Neural progenitor cell (in vitro differentiated cells): ENCODE results near the gene GSTM4. TPM values are rescaled to one million over a fixed set of nuclear protein-coding genes. Genes with fewer than 3 reads are reported as not detected.

Experiments used
- DNase-seq: peaks from one replicate; pipeline ENCODE4 v3.0.0-alpha.2; 2016; ENCODE audit warnings: low spot score
- H2AFZ ChIP-seq: fragments of 200-600 bp; sonication (generic); replicated peaks from 2 replicates; pipeline ENCODE4 v1.6.1; 2016; ENCODE audit warnings: antibody characterized with exemption
- H3F3A ChIP-seq: fragments of 200-600 bp; sonication (generic); 2 replicates; pipeline ENCODE4 v1.6.1; 2016; ENCODE audit warnings: antibody characterized with exemption, low read depth
- H3K27ac ChIP-seq: fragments of 200-600 bp; sonication (generic); 2 replicates; pipeline ENCODE4 v1.5.1; 2016; ENCODE audit warnings: mild to moderate bottlenecking
- H3K27me3 ChIP-seq: fragments of 200-600 bp; sonication (generic); 2 replicates; pipeline ENCODE4 v1.6.1; 2016; ENCODE audit warnings: mild to moderate bottlenecking, moderate library complexity
- H3K36me3 ChIP-seq: fragments of 200-600 bp; sonication (generic); 2 replicates; pipeline ENCODE4 v1.5.1; 2016
- H3K4me1 ChIP-seq: fragments of 200-600 bp; sonication (generic); 2 replicates; pipeline ENCODE4 v1.6.1; 2016; ENCODE audit warnings: mixed run types
- H3K4me2 ChIP-seq: fragments of 200-600 bp; sonication (generic); 2 replicates; pipeline ENCODE4 v1.6.1; 2016
- H3K4me3 ChIP-seq: fragments of 200-600 bp; sonication (generic); 2 replicates; pipeline ENCODE4 v1.5.1; 2016
- H3K79me2 ChIP-seq: fragments of 200-600 bp; sonication (generic); 2 replicates; pipeline ENCODE4 v1.6.1; 2016; ENCODE audit warnings: low read depth
- H3K9ac ChIP-seq: fragments of 200-600 bp; sonication (generic); 2 replicates; pipeline ENCODE4 v1.6.1; 2016
- H3K9me3 ChIP-seq: fragments of 200-600 bp; sonication (generic); 2 replicates; pipeline ENCODE4 v1.5.1; 2016; ENCODE audit warnings: low read depth
- H4K20me1 ChIP-seq: fragments of 200-600 bp; sonication (generic); 2 replicates; pipeline ENCODE4 v1.6.1; 2016; ENCODE audit warnings: low read depth
- H3K27ac Mint-ChIP-seq: 3 replicates; pipeline ENCODE4 v1.8.0; 2021; ENCODE audit warnings: mixed read lengths
- H3K27me3 Mint-ChIP-seq: 2 replicates; pipeline ENCODE4 v1.8.0; 2022; ENCODE audit warnings: low read depth, mild to moderate bottlenecking, inconsistent platforms, moderate library complexity, mixed read lengths; ENCODE audit not compliant: insufficient read depth
- H3K36me3 Mint-ChIP-seq: 3 replicates; pipeline ENCODE4 v1.8.0; 2021; ENCODE audit warnings: mixed read lengths
- H3K4me1 Mint-ChIP-seq: 3 replicates; pipeline ENCODE4 v1.8.0; 2021; ENCODE audit warnings: mixed read lengths
- H3K4me3 Mint-ChIP-seq: 3 replicates; pipeline ENCODE4 v1.8.0; 2021; ENCODE audit warnings: mild to moderate bottlenecking, moderate library complexity, mixed read lengths
- H3K9me3 Mint-ChIP-seq: 3 replicates; pipeline ENCODE4 v1.8.0; 2020; ENCODE audit warnings: mixed read lengths
- EZH2 ChIP-seq: fragments of 200-600 bp; sonication (generic); IDR thresholded peaks from 2 replicates; pipeline ENCODE4 v1.6.1; 2017; ENCODE audit warnings: antibody characterized with exemption, mild to moderate bottlenecking, moderate library complexity
- EZH2phosphoT487 ChIP-seq: fragments of 200-600 bp; sonication (generic); IDR thresholded peaks from 2 replicates; pipeline ENCODE4 v1.6.1; 2017; ENCODE audit warnings: antibody characterized with exemption
- total RNA-seq: library from RNA; depleted of rRNA; stranded (reverse); fragments of >200 nt; gene quantifications from 2 replicates; pipeline ENCODE4 v1.2.3, GENCODE V29; 2015; ENCODE audit warnings: low replicate concordance
- TF ChIP-seq, protein P1 (sequence below): fragments of 200-600 bp; sonication (generic); IDR thresholded peaks from 2 replicates; pipeline ENCODE4 v1.5.1; 2017; ENCODE audit warnings: antibody characterized with exemption, mild to moderate bottlenecking

The GSTM4 gene
- total RNA-seq, 1 donor from 2014 or later: 4.3 TPM

DNA sequence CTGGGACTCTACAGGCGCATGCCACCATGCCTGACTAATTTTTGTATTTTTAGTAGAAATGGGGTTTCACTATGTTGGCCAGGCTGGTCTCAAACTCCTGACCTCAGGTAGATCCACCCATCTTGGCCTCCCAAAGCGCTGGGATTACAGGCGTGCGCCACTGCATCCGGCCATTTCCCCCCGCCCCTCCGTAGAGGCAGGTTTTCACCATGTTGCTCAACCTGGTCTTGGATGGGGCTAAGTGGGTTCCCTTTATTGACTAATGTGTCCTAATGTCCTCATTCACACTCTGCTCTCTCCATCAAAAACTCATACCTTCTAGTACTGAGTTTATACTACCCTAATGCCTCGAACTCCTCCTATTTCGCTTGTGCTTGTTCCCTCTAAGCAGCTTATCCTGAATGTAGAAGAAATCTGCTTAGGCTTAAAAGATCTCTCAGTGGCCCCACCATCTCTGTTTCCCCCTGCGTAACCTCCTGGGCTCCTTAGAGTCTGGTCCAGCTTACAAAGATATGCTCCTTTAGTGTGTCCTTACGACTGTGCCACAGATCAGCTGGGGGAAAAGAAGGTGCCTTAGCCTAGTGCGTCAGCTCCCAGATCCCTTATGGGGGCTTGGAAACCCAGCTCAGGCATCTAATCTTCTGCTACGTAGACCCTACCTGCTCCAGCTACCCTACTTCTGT lies 44.5 kb upstream of the GSTM4 start:
- no peaks in the 10 kb centered on the region for H3F3A ChIP-seq
- H3K27ac Mint-ChIP-seq: no peak overlapping the region
- H3K27ac ChIP-seq: no peak overlapping the region
- H3K4me3 ChIP-seq: no peak overlapping the region
- peaks cover 2% of the 10 kb centered on the region for H3K36me3 Mint-ChIP-seq
- no peaks in the 10 kb centered on the region for H3K79me2 ChIP-seq
- no peaks in the 10 kb centered on the region for H3K9me3 Mint-ChIP-seq
- no peaks in the 10 kb centered on the region for H3K9me3 ChIP-seq
- no peak overlapping the region for H3K4me2 ChIP-seq
- no peaks in the 10 kb centered on the region for H4K20me1 ChIP-seq
- H3K27me3 Mint-ChIP-seq: no peaks in the 10 kb centered on the region
- H3K4me1 ChIP-seq: no peaks in the 10 kb centered on the region
- no peak overlapping the region for H3K4me3 Mint-ChIP-seq
- no peaks in the 10 kb centered on the region for H3K27me3 ChIP-seq
- H2AFZ ChIP-seq: no peak overlapping the region
- no peak overlapping the region for H3K9ac ChIP-seq
- TF ChIP-seq EZH2phosphoT487 (no peak), EZH2 (no peak)
- TF ChIP-seq, protein P1, sequence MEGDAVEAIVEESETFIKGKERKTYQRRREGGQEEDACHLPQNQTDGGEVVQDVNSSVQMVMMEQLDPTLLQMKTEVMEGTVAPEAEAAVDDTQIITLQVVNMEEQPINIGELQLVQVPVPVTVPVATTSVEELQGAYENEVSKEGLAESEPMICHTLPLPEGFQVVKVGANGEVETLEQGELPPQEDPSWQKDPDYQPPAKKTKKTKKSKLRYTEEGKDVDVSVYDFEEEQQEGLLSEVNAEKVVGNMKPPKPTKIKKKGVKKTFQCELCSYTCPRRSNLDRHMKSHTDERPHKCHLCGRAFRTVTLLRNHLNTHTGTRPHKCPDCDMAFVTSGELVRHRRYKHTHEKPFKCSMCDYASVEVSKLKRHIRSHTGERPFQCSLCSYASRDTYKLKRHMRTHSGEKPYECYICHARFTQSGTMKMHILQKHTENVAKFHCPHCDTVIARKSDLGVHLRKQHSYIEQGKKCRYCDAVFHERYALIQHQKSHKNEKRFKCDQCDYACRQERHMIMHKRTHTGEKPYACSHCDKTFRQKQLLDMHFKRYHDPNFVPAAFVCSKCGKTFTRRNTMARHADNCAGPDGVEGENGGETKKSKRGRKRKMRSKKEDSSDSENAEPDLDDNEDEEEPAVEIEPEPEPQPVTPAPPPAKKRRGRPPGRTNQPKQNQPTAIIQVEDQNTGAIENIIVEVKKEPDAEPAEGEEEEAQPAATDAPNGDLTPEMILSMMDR: no peak
- DNase-seq: no peak
- peaks cover 23% of the 10 kb centered on the region for H3K4me1 Mint-ChIP-seq
- H3K36me3 ChIP-seq: no peaks in the 10 kb centered on the region

GRCh38 chr1:109613361-109614147 lies 42.3 kb upstream of the GSTM4 start:
- Mint-ChIP-seq H3K9me3 (no peaks in the 10 kb centered on the region), H3K27ac (peak overlapping the region; percentile 28), H3K36me3 (no peaks in the 10 kb centered on the region), H3K27me3 (peaks cover 3% of the 10 kb centered on the region), H3K4me1 (peaks cover 42% of the 10 kb centered on the region), H3K4me3 (no peak overlapping the region)
- H3K79me2 ChIP-seq: no peaks in the 10 kb centered on the region
- no peaks in the 10 kb centered on the region for H4K20me1 ChIP-seq
- H3K4me2 ChIP-seq: no peak overlapping the region
- H3K27ac ChIP-seq: no peak overlapping the region
- DNase-seq: no peak
- no peak overlapping the region for H3K4me3 ChIP-seq
- TF ChIP-seq EZH2phosphoT487 (no peak), EZH2 (no peak)
- TF ChIP-seq, protein P1: no peak
- H3K27me3 ChIP-seq: no peaks in the 10 kb centered on the region
- no peak overlapping the region for H2AFZ ChIP-seq
- no peaks in the 10 kb centered on the region for H3K9me3 ChIP-seq
- H3K4me1 ChIP-seq: peaks cover 10% of the 10 kb centered on the region
- H3K9ac ChIP-seq: no peak overlapping the region
- no peaks in the 10 kb centered on the region for H3K36me3 ChIP-seq
- H3F3A ChIP-seq: peaks cover 5% of the 10 kb centered on the region

GRCh38 chr1:109615879-109616278 lies 40.0 kb upstream of the GSTM4 start:
- Mint-ChIP-seq H3K27ac (no peak overlapping the region), H3K4me1 (peaks cover 49% of the 10 kb centered on the region), H3K36me3 (no peaks in the 10 kb centered on the region), H3K27me3 (peaks cover 3% of the 10 kb centered on the region), H3K9me3 (no peaks in the 10 kb centered on the region), H3K4me3 (no peak overlapping the region)
- H3K36me3 ChIP-seq: no peaks in the 10 kb centered on the region
- peaks cover 4% of the 10 kb centered on the region for H3K79me2 ChIP-seq
- H3K4me1 ChIP-seq: peaks cover 18% of the 10 kb centered on the region
- H3K9me3 ChIP-seq: no peaks in the 10 kb centered on the region
- TF ChIP-seq, protein P1: no peak
- no peak for TF ChIP-seq EZH2phosphoT487
- no peak for TF ChIP-seq EZH2
- H3K27me3 ChIP-seq: no peaks in the 10 kb centered on the region
- H3K4me2 ChIP-seq: no peak overlapping the region
- no peak for DNase-seq
- no peak overlapping the region for H3K4me3 ChIP-seq
- H4K20me1 ChIP-seq: no peaks in the 10 kb centered on the region
- H3K9ac ChIP-seq: no peak overlapping the region
- no peak overlapping the region for H3K27ac ChIP-seq
- no peak overlapping the region for H2AFZ ChIP-seq
- H3F3A ChIP-seq: peaks cover 16% of the 10 kb centered on the region
